HEK293 (cell line): ENCODE data around the gene RNF126.
"Not testable (repeated sequence)": the region's sequence is repeated elsewhere in the genome, so short reads cannot be mapped to it uniquely, and the experiment has no call there.

ENCODE experiments used
- CTCF ChIA-PET: fragments of 350-600 bp; formaldehyde crosslinking; extraction: SDS; loops from one replicate; lab custom pipeline; 2021; ENCODE audit warnings: antibody characterized with exemption; lab: Yijun Ruan, JAX
- POLR2A ChIA-PET: fragments of 300-600 bp; formaldehyde crosslinking; extraction: SDS; loops from one replicate; lab custom pipeline; 2020; ENCODE audit warnings: antibody characterized with exemption, inconsistent platforms; lab: Yijun Ruan, JAX
- H3K27ac ChIP-seq: fragments of 200-500 bp; sonication (Bioruptor generic); 2 replicates; pipeline ENCODE4 v1.5.1; 2014; ENCODE audit warnings: low read depth, low read length, control low read depth, inconsistent platforms; ENCODE audit errors: extremely low read depth
- H3K36me3 ChIP-seq, 2 experiments: fragments of 200-500 bp in 1 of 2; sonication (Bioruptor generic) in 1 of 2; 1 replicate in 1 of 2; 2 replicates in 1 of 2; pipeline ENCODE4 v1.5.1; 2014 to 2017; ENCODE audit warnings: inconsistent platforms in 2 of 2, low read length in 2 of 2; ENCODE audit not compliant: control insufficient read depth in 2 of 2, insufficient read depth in 1 of 2
- H3K4me1 ChIP-seq: fragments of 200-500 bp; sonication (Bioruptor generic); 2 replicates; pipeline ENCODE4 v1.5.1; 2014; ENCODE audit warnings: mild to moderate bottlenecking, low read length, inconsistent platforms; ENCODE audit not compliant: control insufficient read depth, insufficient read depth
- H3K4me3 ChIP-seq: 2 replicates; pipeline ENCODE4 v1.5.1; 2011; ENCODE audit warnings: low read depth, mild to moderate bottlenecking, control low read depth, low read length, moderate library complexity
- H3K9me3 ChIP-seq: fragments of 200-500 bp; sonication (Bioruptor generic); 2 replicates; pipeline ENCODE4 v1.5.1; 2014; ENCODE audit warnings: low read depth, low read length, inconsistent platforms; ENCODE audit not compliant: control insufficient read depth, insufficient read depth
- HIC1 ChIP-seq: fragments of 450-650 bp; formaldehyde crosslinking; IDR thresholded peaks from 2 replicates; pipeline ENCODE4 v1.5.1; 2016; ENCODE audit warnings: missing biosample characterization, missing genetic modification characterization
- KLF1 ChIP-seq: fragments of 450-650 bp; formaldehyde crosslinking; IDR thresholded peaks from 2 replicates; pipeline ENCODE4 v1.5.1; 2016; ENCODE audit warnings: missing biosample characterization, missing genetic modification characterization
- KLF8 ChIP-seq: fragments of 450-650 bp; formaldehyde crosslinking; IDR thresholded peaks from 2 replicates; pipeline ENCODE4 v1.5.1; 2016; ENCODE audit warnings: missing biosample characterization, missing genetic modification characterization
- OSR2 ChIP-seq: fragments of 450-650 bp; formaldehyde crosslinking; IDR thresholded peaks from 2 replicates; pipeline ENCODE4 v1.5.1; 2016; ENCODE audit warnings: missing biosample characterization, missing genetic modification characterization
- PRDM1 ChIP-seq: fragments of 450-650 bp; formaldehyde crosslinking; IDR thresholded peaks from 2 replicates; pipeline ENCODE4; 2016; ENCODE audit warnings: missing biosample characterization, missing genetic modification characterization
- PRDM6 ChIP-seq: fragments of 450-650 bp; formaldehyde crosslinking; IDR thresholded peaks from 2 replicates; pipeline ENCODE4 v1.5.1; 2017; ENCODE audit warnings: missing biosample characterization, missing genetic modification characterization
- SP7 ChIP-seq: fragments of 450-650 bp; formaldehyde crosslinking; IDR thresholded peaks from 2 replicates; pipeline ENCODE4 v1.5.1; 2016; ENCODE audit warnings: missing biosample characterization, missing genetic modification characterization
- ZBTB17 ChIP-seq: fragments of 450-650 bp; formaldehyde crosslinking; IDR thresholded peaks from 2 replicates; pipeline ENCODE4 v1.5.1; 2016; ENCODE audit warnings: missing biosample characterization, missing genetic modification characterization
- ZBTB20 ChIP-seq: fragments of 450-650 bp; formaldehyde crosslinking; IDR thresholded peaks from 2 replicates; pipeline ENCODE4 v1.5.1; 2016; ENCODE audit warnings: missing biosample characterization, missing genetic modification characterization
- ZNF114 ChIP-seq: fragments of 450-650 bp; formaldehyde crosslinking; IDR thresholded peaks from 2 replicates; pipeline ENCODE4 v1.5.0; 2017; ENCODE audit warnings: missing biosample characterization, missing genetic modification characterization
- ZNF514 ChIP-seq: fragments of 450-650 bp; formaldehyde crosslinking; IDR thresholded peaks from 2 replicates; pipeline ENCODE4 v1.5.1; 2016; ENCODE audit warnings: missing biosample characterization, missing genetic modification characterization
- ZNF548 ChIP-seq: fragments of 450-650 bp; formaldehyde crosslinking; IDR thresholded peaks from 2 replicates; pipeline ENCODE4 v1.5.1; 2016; ENCODE audit warnings: missing biosample characterization, missing genetic modification characterization
- ZNF629 ChIP-seq: fragments of 450-650 bp; formaldehyde crosslinking; IDR thresholded peaks from 2 replicates; pipeline ENCODE4 v1.5.1; 2017; ENCODE audit warnings: missing biosample characterization, missing genetic modification characterization
- ZNF645 ChIP-seq: fragments of 450-650 bp; formaldehyde crosslinking; IDR thresholded peaks from 2 replicates; pipeline ENCODE4; 2016; ENCODE audit warnings: missing biosample characterization, missing genetic modification characterization
- ZSCAN30 ChIP-seq: fragments of 450-650 bp; IDR thresholded peaks from 2 replicates; pipeline ENCODE4 v1.5.1; 2018; ENCODE audit warnings: missing biosample characterization, mild to moderate bottlenecking, missing genetic modification characterization, moderate library complexity

The RNF126 gene

GRCh38 chr19:604355-604754 is 58.7 kb downstream of the RNF126 start:
- Histone ChIP-seq H3K36me3 (no peaks in the 10 kb centered on the region; a peak in 1 of 3 replicates), H3K9me3 (no peaks in the 10 kb centered on the region), H3K4me1 (no peaks in the 10 kb centered on the region), H3K4me3 (no peak overlapping the region), H3K27ac (no peak overlapping the region)
- ChIA-PET CTCF (no interaction called here), POLR2A (no interaction called here)
- no peak for TF ChIP-seq OSR2 (tag by site-specific recombination)
- TF ChIP-seq KLF1: peak; percentile 97
- no peak for TF ChIP-seq ZSCAN30
- no peak for TF ChIP-seq PRDM1 (tag by site-specific recombination)
- TF ChIP-seq ZNF629 (tag by site-specific recombination): no peak
- no peak for TF ChIP-seq ZNF514 (tag by site-specific recombination)
- no peak for TF ChIP-seq ZNF645 (tag by site-specific recombination)
- TF ChIP-seq PRDM6 (tag by site-specific recombination): no peak
- TF ChIP-seq SP7: no peak
- TF ChIP-seq ZBTB17 (tag by site-specific recombination): no peak
- peak; percentile 91 for TF ChIP-seq KLF8
- TF ChIP-seq ZNF114 (tag by site-specific recombination): no peak
- TF ChIP-seq ZBTB20: no peak

- H3K27ac ChIP-seq, H3K4me1 ChIP-seq, POLR2A ChIA-PET, H3K4me3 ChIP-seq, H3K9me3 ChIP-seq, CTCF ChIA-PET, H3K36me3 ChIP-seq: not testable (repeated sequence)
- TF ChIP-seq KLF8: 0 out of 2 replicates have a peak, but pooled peaks have one; percentile 26
These were observed 59.2 kb downstream of the RNF126 start for GRCh38 chr19:603779-604178.

GRCh38 chr19:603302-603639 is 59.7 kb downstream of the RNF126 start:
- H3K4me3 ChIP-seq, H3K27ac ChIP-seq, CTCF ChIA-PET, POLR2A ChIA-PET, H3K36me3 ChIP-seq, H3K9me3 ChIP-seq, H3K4me1 ChIP-seq: not testable (repeated sequence)

- ChIA-PET CTCF (no interaction called here), POLR2A (no interaction called here)
- TF ChIP-seq HIC1 (tag by site-specific recombination) (0 out of 2 replicates have a peak, but pooled peaks have one; percentile 24), ZNF548 (no peak)
- Histone ChIP-seq H3K36me3 (no peaks in the 10 kb centered on the region; a peak in 1 of 3 replicates), H3K9me3 (no peaks in the 10 kb centered on the region), H3K4me3 (no peak overlapping the region), H3K27ac (no peak overlapping the region), H3K4me1 (no peaks in the 10 kb centered on the region)
These were observed 60.4 kb downstream of the RNF126 start for GRCh38 chr19:602391-603301.
